Activated T-cell treated with anti-CD3 and anti-CD28 coated beads, Interleukin-2, amount 50 U/mL, for 48 hours (primary cell): ENCODE data around the gene NAB2.

Experiments
- DNase-seq, 2 experiments: peaks; one replicate each; pipeline ENCODE4 v3.0.0-alpha.2; 2020

Gene NAB2

DNA sequence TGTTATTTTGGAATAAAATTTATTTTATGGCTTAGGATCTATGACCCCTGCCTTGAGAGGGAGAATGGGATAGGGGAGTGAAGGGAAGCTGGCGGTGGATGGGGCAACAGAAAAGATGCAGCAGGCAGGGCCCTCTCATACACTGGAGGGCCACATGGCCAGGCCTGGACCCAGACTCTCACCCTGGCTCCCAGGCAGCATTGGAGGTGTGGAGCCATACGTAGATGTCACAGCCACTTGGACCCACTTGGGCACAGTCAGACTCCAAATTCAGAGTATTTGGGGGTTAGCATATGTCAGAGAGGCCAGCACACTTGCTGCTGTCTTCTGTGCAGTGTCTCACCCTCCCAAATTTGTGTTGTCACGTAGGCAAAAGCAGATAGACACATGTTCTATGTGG is 6.5 kb downstream of the NAB2 start:
- no peak for DNase-seq

DNA sequence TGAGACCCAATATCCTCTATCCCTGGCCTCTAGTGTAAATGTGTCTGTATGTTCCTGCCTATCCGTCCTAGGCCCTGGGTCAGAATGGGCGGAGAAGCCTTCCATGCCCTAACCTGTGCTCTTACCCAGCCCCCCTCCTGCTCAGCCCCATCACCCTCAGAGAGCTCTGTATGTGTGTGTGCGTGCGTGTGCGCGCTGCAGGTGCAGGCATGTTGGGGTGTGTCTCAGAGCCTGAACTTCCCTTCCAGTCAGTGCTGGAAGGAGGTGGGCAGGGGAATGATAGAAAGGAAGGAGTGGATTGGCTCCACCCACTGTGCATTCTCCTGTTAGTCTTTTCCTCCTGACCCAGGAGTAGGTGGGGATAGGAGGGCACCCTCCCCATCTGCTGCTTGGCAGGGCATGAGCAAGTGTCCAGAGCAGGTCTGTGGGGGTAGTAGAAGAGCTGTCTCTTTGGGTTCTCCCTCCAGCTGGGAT is 7.2 kb downstream of the NAB2 start:
- DNase-seq = no peak

DNA sequence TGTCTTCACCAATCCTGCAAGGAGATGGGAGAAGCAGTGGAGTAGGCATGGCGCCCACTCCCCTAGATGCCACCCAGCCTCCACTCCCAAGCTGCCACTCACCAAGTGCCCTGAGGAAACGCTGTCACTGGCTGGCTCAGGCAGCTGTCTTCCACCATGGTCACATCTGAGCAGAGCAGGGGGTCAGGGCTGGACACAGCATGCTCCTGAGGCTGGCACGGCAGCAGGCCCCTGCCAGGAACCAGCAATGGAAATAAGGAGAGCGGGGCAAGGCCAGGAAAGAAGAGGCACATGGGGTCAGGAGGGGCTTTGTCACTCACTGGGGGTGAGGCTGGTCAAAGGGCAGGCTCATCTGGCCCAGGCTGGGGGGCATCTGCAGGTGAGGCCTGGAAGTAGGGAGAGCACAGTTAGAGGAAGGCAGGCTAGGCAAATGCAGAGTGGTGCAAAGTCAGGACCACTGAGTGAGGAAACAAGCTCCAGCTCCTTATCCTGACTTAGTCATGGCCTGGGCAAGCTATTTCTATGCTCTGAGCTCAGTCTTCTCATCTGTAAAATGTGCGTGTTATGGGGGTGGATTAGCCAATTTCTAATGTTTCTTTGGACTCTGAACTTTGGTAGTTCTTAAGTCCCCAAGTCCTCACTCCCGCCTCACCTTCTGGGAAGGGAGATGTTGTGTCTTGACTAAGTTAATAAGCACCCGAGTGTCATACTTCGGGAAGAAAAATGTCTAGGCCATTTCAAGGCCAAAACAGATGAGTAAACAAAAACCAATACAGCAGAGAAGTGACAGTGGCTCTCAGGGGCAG is 8.0 kb downstream of the NAB2 start:
- DNase-seq = no peak

DNA sequence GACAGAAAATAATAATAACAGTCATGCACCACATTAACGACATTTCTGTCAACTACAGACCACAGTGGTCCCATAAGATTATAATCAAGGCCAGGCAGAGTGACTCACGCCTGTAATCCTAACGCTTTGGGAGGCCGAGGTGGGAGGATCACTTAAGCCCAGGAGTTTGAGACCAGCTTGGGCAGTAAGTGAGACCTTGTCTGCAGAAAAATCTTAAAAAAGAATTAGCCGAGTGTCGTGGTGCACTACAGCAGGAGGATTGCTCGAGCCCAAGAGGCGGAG is 8.6 kb downstream of the NAB2 start:
- no peak for DNase-seq

DNA sequence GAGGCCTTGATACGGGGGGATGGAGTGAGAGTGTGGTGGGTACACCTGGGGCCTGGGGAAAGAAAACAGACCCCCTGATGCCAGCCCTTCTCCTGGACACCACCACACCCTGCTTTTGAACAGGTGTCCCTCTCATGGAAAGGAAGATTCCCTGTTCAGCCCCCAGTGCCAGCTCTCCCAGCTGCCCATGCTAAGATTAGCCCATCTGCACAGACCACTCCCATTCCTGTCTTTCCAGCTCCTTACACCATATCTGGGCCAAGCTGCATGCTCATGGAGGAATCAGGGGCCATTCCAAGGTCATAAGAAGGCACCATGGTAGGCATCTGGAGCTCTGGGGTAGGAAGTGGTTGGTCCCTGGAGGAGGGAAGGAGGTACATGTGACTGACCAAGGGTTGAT is 9.6 kb downstream of the NAB2 start:
- DNase-seq = no peak

DNA sequence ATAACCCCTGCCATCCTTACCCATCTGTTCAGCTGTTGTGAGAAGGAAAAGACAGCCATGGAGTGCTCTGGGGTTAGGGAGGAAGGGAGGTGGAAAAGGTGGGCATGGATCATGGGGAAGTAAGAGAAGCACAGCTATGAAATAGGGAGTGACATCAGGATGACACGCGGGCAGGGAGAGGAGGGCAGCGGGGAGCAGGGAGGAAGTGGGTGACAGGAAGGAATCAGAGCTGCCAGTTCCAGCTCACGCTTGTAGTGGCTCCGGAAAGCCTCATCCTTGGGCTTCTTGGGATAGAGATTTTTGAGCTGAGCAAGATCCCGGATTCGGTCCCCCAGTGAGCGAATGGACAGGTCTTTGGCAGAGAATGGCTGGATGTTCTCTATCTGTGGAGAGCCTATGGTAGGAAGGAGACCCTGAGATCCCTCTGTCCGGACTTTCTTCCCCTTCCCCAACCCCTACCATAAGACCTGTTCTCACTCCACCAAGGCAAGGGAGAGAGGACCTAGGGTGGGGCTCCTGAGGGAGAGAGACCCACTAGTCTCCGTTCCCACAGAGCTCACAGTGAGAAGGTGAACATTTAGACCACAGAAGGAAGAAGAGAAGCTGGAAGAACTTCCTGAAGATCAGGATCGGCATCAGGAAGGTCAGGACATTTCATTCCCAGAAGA is 10.3 kb downstream of the NAB2 start:
- no peak for DNase-seq

DNA sequence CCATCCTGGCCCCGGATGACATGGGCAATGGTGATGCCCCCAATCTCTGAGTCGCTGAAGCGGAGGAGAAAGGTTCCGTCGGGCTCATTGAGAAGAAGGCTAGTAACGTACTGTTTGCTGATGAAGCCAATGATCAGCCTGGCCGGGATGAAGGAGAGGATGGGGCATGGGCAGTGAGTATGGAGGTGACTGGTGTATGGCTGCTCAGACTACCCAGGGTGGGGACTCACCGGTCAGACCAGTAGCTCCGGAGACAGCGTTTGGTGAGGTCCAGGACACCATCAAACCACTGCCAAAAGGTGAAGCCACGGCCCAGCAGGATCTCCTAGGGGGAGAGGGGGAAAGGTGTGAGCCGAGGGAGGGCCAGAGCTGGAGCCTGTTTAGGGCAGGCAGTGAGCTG is 10.9 kb downstream of the NAB2 start:
- no peak for DNase-seq

DNA sequence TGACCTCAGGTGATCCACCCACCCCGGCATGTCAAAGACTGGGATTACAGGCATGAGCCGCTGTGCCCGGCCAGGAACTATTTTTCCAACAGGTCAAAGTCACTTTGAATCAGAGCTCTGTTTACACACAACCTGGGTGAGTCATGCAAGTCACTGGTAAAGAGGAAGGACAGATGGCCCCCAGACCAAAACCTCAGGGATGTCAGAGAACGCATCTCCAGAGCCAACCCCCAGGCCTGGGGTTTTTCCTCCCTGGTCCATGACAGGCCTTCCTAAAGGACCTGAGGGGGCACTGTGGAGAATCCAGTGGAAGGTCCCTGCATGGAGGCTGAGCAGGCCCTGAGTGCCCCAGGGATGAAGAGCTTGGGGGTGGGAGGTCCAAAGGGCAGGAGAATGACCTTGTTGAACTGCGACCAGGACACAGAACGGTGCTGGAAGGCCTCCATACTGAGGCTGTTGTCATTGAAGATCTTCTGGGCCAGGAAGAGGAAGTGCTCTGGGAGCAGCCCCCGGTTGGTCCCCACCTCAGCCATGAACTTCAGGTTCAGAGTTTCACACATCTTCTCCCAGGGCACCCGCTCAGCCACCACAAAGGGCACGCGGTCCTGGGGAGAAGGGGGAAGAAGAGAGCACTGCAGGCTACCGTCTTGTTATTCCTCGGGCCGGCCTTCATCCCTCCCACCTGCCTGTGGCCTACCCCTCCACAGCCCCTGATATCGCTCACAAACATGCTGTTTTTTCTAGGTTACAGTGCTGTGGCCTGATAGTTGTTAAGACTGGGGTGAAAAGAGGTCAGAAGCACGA is 13.2 kb downstream of the NAB2 start:
- DNase-seq = no peak

DNA sequence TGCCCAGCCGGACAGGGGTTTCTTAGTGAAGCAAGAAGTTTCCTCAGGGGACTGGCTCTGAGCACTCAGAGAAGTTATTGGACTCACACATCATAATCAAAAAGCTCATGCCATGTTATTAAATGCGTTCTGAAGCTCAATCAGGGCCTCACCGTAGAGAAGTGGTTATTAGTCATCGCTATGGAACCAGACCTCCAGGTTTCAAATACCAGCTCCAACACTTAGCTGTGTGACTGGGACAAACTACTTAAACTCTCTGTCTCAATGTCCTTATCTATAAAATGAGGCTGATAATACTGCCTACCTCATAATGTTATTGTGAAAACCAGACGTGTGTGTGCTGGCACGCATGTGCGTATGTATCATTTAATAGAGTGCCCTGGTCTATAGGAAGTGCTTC is 14.9 kb downstream of the NAB2 start:
- no peak for DNase-seq

DNA sequence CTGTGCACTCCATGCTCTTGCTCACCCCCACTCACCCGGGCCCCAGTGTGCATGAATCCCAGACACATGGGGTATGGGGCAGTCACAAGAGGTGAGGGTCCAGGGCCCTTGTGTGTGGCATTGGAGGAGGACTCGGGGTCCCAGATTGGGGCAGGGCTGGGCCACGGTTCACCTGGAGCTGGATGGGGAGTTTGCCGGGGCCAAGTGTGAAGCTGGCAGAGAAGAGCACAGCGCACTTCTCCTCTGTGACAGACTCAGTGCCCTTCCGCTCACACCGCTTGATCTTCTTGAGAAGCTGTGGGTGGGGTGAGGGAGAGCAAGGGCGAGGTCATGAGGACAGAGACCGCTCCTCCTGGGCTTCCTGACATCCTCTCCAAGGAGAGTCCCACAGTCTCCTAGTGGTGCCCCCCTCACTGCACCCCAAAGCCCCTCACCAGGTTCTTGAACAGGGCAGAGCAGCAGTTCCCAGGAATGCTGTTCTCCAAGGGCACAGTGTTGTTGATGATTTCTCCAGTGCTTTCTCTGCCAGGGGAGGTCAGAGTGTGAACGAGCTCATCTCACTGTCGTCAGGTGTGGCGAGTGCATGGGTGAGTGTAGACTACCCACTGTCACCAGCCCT is 15.5 kb downstream of the NAB2 start:
- DNase-seq = no peak

DNA sequence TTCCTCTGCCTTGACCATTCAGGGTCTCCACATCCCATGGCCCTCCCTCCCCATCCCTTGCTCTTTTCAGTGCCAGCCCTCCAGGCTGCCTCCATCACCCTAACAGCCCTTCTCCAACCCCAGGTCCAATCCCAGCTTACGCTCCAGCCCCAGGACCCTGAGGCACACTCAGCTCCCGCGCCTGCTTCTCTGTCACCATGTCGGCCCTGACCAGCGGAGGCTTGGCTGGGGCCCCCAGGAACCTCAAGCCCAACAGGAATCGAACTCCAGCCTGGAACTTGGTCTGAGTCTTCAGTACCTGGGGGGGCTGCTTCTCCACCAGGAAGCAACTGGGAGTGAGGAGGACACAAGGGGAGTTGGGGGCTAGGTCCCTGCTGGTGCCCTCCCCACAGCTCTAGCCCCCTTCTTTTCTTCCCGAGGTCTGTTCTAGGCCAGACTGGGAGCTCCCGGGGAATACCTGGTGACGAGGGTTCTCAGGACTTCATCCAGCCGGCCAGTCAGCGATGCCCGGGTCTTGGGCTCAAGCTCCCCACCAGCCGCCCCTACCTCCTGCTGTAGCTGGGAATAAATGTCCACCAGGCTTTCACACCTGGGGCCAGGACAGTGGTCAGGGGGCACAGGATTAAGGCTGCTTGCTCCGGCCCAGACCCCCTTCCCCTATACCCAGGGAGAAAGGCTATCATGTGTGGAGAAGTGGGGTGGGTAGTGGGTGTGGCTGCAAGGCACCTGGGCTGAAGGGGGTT is 16.3 kb downstream of the NAB2 start:
- no peak for DNase-seq

DNA sequence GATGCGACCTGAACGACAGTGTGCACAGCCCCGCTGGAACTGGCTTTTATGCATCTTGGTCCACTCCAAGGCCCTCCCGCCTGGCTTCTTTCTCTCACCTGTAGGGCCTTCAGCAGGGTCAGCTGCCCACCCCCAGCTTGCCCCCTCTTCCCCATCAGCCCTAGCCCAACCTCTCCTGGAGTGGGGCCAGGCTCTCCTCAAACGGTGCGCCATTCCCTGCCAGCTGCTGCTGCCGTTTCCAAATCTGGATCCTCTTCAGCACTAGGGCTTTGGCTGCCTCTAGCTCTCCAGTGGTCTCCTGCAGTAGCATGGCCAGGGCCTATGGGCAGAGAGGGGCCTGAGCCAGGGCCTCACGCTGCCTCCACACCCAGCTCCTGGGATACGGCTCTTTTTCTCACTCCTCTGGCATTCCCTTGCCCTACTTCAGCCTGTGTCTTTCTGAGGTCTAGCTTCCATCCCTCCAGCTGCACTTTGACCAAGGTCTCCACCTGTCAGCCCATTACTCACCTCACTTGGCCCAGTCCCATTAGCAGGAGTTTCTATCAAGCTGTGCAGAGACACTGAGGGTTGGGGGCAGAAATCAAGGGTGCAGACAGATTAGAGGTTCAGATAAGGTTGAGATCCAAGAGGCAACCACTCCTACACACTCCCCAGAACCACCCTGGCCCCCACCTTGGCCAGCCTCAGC is 17.3 kb downstream of the NAB2 start:
- no peak for DNase-seq

DNA sequence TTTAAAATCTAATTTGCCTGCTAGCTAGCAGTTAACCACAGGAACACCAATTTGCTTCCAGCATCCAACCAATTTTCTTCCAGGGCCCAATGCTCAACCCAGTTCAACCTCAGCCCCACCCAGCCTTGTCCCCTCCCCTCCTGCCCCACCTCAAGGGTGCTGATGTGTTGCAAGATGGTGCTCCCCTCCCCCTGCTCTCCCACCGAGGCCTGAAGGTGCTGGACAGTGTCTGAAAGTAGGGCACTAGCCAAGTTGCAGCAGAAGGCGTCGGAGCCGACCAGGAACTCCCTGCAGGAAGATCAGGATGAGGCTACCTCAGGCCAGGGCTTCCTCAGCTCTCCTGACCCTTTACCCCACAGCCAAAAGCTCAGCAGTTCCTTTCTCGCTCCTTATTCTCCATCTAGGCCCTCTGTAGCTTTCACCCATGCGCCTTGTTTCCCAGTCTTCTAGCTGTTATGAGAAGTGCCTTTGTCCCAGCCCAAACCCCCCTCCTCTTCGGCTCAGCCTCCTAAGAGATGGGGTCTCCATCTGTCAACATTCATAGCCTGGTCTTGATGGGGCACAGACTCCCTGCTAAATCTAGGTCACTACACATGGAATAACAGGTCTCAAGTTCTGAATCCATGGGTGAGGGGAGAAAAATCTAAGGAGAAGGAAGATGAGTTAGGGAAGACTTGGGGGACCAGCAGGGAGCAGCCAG is 18.7 kb downstream of the NAB2 start:
- DNase-seq = no peak

DNA sequence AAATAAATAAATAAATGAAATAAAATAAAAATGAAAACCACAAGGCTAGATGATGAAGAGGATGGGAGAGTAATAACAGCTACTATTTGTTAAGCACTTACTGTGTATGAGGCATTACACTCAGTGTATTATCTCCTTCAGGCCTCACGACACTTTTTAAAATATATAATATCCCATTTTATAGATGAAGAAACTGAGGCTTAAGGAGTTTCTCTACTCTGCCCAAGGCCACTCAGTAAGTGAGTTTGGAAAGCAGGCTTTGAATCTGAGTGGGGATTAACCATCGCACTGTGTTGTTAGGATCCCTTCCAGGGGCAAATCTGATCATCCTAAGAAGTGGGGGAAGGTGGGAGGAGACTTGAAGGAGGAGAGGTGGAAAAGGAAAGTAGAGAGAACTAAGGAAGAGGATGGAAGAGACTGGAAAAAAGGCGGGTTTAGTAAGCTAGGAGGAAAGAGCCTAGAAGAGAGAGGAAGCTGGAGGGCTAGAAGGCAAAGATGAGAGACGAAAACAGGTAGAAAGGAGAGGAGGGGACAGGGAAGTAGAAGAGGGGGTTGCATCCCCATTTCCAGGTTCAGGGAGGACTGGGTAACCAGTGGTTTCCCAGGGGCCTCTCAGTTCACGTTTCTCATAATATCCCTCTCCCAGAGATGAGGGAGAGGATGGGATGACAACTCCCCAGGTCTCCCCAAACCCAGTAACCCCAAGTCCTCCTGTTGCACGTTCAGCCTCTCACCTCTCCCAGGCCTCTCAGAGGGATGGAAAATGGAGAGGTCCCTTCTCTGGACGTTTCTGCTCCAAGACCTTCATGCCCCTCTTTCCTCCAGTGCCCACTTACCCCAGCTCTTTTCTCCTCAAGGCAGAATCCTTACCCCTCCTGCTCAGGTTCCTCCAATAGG is 20.5 kb downstream of the NAB2 start:
- DNase-seq = no peak

DNA sequence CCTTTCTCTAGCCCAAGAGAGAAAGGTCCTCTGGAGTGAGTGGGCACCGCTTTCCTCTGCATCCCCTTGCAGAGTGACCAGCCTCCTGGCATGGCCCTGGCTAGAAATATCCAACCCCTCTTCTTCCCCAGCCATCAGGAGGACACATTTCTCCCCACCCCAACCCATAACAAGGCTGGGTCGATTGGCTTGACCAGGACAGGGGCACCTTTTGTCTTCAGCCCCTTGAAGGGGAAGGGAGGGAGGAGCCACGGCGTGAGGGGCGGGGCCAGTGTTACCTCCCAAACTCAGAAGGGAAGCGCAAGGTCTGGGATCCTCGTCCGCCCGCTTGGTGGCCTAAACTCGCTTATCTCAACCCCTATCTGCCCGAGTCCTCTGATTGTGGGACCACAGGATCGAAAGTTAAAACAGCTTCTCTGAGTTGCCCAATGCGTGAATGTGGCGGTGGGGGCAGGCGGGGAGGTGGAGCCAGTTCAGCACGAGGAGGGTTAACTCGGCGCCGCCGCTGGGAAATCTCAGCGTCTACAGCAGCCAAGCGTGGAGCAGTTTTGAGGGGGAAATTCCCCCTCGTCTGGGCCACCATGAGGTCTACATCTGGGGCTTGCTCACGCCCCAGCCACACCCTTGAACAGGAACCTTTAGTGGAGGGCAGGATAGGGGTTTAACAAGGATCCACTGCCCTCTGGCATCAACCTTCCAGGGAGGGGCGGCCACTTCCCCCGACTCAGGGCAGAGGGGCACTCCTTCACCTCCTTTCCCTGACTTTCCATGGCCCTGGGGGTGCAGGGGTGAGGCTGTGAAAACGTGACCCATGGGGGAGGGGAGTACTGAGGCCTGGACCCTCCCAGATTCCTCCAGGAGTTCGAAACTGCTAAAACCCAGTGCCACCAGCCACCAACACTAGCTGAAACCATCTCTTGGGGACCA is 21.5 kb downstream of the NAB2 start:
- peak; percentile 86 to 88 for DNase-seq

DNA sequence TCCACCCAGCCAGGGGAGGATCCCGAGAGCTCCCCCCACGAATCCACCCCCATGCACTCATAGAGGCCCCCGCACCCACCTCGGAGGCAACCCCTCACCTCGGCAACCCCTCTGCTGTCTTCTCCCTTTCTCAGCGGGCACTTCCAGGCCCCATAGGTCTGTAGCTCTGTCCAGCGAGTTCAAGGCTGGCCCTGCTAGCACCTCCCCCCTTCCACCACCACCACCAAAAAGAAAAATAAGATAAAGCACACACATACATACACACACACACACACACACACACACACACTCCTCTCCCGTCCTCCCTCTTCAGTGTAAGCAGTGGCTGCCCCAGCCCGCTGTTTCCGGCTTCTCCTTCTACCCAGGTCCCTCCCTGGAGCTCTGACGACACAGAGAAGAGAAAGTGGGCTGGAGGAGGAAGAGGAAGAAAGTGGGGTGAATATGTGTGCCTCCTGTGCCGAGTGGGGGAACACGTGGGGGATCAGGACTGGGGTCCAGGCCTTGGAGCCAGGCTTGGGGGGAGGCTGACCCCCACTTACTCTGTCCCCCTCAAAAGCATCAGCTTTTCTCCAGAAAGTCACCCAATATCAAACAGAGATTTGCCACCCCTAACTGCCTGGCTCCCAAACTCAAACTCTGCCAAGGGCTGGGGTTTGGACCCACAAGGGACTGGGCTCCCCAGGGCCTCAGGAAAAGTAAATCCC is 22.3 kb downstream of the NAB2 start, which contains the start of gene STAT6:
Gene STAT6, minus strand, starts transcription at position 332 of the 704 bp plus-strand sequence. CDS start 3,084 bp downstream, outside the sequence.
- DNase-seq = peak; percentile 82 to 83

DNA sequence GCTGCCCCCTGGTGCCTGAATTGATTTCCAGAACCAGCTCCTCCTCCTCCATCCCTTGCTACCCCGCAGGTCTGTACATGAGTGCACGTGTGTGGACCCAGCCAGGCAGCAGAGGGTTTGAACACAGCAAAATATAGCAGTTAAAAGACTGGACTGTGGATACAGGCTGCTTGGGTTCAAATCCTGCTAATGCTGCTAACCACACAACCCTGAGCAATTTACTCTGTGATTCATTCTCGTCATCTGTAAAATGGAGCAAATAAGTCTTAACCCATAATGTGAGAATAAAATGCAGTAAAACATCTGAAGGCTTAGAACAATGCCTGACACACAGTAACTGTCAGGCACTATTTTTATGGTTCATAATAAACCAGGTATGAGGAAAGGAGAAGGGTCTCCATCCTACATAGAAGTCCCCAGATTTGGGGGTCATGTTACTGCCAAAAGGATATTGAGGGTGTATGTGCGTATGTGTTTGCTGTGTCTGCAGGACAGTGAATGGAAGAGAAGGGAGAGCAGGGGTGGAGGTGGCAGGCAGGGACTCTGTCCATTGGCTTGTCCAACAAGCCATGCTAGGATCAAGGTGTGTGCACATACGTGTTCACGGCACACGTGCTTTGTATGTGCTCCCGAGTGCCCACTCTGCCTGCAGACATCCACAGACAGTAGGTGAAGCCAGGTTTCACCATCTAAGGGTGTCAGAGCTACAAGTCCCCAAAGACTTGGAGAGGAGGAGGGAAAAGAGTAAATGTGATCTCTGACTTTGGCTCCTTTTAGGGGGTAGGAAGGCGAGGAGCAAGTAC is 23.8 kb downstream of the NAB2 start:
- DNase-seq = no peak
